Spleen (tissue), 11 donors: ENCODE results near the gene MCL1. TPM values are rescaled to one million over a fixed set of nuclear protein-coding genes. Genes with fewer than 3 reads are reported as not detected.
A peak's percentile ranks its signal among the peaks of the same experiment; 100 is the strongest.
"Not testable (repeated sequence)": the region's sequence is repeated elsewhere in the genome, so short reads cannot be mapped to it uniquely, and the experiment has no call there.

Experiments
- DNase-seq: peaks from one replicate; pipeline ENCODE4 v3.0.0-alpha.2; 2020
- H3K27ac ChIP-seq, 8 donors: fragments of 200-600 bp; sonication (generic) in 7 of 8; 1 replicate in 4 of 8; 2 replicates in 4 of 8; pipeline versions ENCODE4 v1.5.0 to v1.8.0; 2016 to 2021; ENCODE audit warnings: inconsistent platforms in 4 of 8, mild to moderate bottlenecking in 4 of 8, moderate library complexity in 1 of 8
- H3K27me3 ChIP-seq, 7 donors: fragments of 200-600 bp; sonication (generic) in 6 of 7; replicated peaks in 1 of 7; 1 replicate in 4 of 7; 2 replicates in 3 of 7; pipeline versions ENCODE4 v1.5.0 to v1.8.0; 2016 to 2021; ENCODE audit warnings: inconsistent platforms in 3 of 7, mild to moderate bottlenecking in 1 of 7
- H3K36me3 ChIP-seq, 6 donors: fragments of 200-600 bp; sonication (generic) in 5 of 6; 1 replicate in 4 of 6; 2 replicates in 2 of 6; pipeline versions ENCODE4 v1.5.0 to v1.8.0; 2016 to 2021; ENCODE audit warnings: inconsistent platforms in 2 of 6
- H3K4me1 ChIP-seq, 6 donors: fragments of 200-600 bp; sonication (generic) in 5 of 6; 1 replicate in 3 of 6; 2 replicates in 3 of 6; pipeline versions ENCODE4 v1.5.0 to v1.8.0; 2016 to 2021; ENCODE audit warnings: inconsistent platforms in 3 of 6
- H3K4me3 ChIP-seq, 8 donors: fragments of 200-600 bp; sonication (generic) in 7 of 8; 1 replicate in 4 of 8; 2 replicates in 4 of 8; pipeline versions ENCODE4 v1.5.0 to v1.8.0; 2016 to 2021; ENCODE audit warnings: inconsistent platforms in 4 of 8, mild to moderate bottlenecking in 4 of 8, moderate library complexity in 2 of 8
- H3K9me3 ChIP-seq, 8 donors: fragments of 200-600 bp; sonication (generic) in 7 of 8; 1 replicate in 4 of 8; 2 replicates in 4 of 8; pipeline versions ENCODE4 v1.5.0 to v1.8.0; 2016 to 2021; ENCODE audit warnings: inconsistent platforms in 4 of 8
- POLR2A ChIP-seq, 3 donors: fragments of 450-650 bp; IDR thresholded peaks; one replicate each; pipeline ENCODE4 v1.5.1; 2017; ENCODE audit warnings: antibody characterized with exemption in 3 of 3, mild to moderate bottlenecking in 1 of 3
- POLR2AphosphoS5 ChIP-seq, 3 donors: sonication (generic); formaldehyde crosslinking; IDR thresholded peaks; one replicate each; pipeline ENCODE4 v1.5.1; 2017; ENCODE audit warnings: antibody characterized with exemption in 3 of 3
- WGBS, 5 donors: extraction: QIAGEN DNeasy Blood & Tissue Kit in 3 of 5; methylation state at CpG; one replicate each; pipeline versions ENCODE4 v1.1.5 to v1.1.7; 2013 to 2018; 5-methylcytosine and 5-hydroxymethylcytosine counted together
- intact Hi-C: fragments of 100-400 bp; cut with DNase I; formaldehyde crosslinking; loops from one replicate; pipeline ENCODE4 v1.15.0; 2023; ENCODE audit warnings: low total_unique reads
- polyA plus RNA-seq, 3 donors: library from polyadenylated mRNA; stranded (reverse); fragments of 200-250 nt; gene quantifications; one replicate each; pipeline ENCODE4 v1.2.1, GENCODE V29; 2013
- total RNA-seq, 7 donors: library from RNA; depleted of rRNA in 3 of 7; stranded (reverse); fragments of >200 nt in 3 of 7; fragmentation: NEBNext Ultra II Directional in 4 of 7; extraction: Animal tissue kit (Norgen Biotek cat#: 25700) in 4 of 7; gene quantifications; one replicate each; pipeline versions ENCODE4 v1.1.0 to v1.2.1, GENCODE V29; 2016 to 2021
- TF ChIP-seq, protein P1 (sequence below), 11 experiments: fragments of 200-600 bp in 7 of 11; fragments of 450-650 bp in 4 of 11; sonication (generic) in 4 of 11; IDR thresholded peaks in 8 of 11; conservative IDR thresholded peaks in 3 of 11; 1 replicate in 7 of 11; 2 replicates in 4 of 11; pipeline versions ENCODE4 v1.4.0 to v1.8.0; 2016 to 2021; ENCODE audit warnings: antibody characterized with exemption in 11 of 11, inconsistent platforms in 4 of 11, mild to moderate bottlenecking in 1 of 11
- donor health status: healthy with polysubstance abuse.
- donor health status: DM: no; HTN: no; CAD: no; lungs with moderate emphysema.
- donor health status: DM: no; HTN: no; CAD: no.
- donor health status: Bipolar disorder and iron deficiency.
- donor health status: healthy.
- donor health status: DM: no; HTN: no; CAD: no.
- donor health status: DM: yes; HTN: yes; CAD: no.

Gene MCL1
- total and polyA plus RNA-seq, 10 donors = 75.8 to 435 (median 299) TPM

DNA sequence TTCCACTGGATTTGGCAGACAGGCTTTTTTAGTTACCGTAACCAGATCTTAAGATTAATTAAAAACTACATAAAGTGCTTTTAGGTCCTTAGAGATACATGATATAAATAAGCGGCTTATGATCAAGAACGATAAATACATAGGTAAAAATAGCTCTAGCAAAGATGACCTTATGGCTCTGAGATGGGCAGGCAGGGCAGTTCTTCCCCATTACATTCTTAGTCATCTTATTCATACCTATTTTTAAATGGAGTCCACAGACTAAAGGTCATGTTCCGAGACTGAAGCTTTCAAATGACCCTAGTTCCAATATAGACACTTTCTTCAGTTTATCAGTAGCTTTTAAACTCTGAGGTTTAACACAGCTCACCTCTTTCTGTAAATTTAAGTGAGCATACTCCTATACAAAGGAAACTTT lies 4.3 kb downstream of the MCL1 start:
- Histone ChIP-seq H3K27ac (peak overlapping the region; percentile 10 to 100 (median 100)), H3K4me1 (peaks cover 60 to 81% (median 67%) of the 10 kb centered on the region in 6 donors), H3K4me3 (peak overlapping the region; percentile 70 to 96 (median 84)), H3K27me3 (no peaks in the 10 kb centered on the region), H3K36me3 (peaks cover 0 to 84% (median 61%) of the 10 kb centered on the region in 6 donors), H3K9me3 (no peaks in the 10 kb centered on the region)
- intact Hi-C loops = no loop called here
- 34 to 53% (median 43%) methylated on average over 4 of the region's 4 CpGs for WGBS, 5 donors
- DNase-seq = no peak
- no peak for TF ChIP-seq POLR2AphosphoS5 (IDR thresholded peaks at IDR 0.05)
- no peak for TF ChIP-seq POLR2A (IDR thresholded peaks at IDR 0.05)

DNA sequence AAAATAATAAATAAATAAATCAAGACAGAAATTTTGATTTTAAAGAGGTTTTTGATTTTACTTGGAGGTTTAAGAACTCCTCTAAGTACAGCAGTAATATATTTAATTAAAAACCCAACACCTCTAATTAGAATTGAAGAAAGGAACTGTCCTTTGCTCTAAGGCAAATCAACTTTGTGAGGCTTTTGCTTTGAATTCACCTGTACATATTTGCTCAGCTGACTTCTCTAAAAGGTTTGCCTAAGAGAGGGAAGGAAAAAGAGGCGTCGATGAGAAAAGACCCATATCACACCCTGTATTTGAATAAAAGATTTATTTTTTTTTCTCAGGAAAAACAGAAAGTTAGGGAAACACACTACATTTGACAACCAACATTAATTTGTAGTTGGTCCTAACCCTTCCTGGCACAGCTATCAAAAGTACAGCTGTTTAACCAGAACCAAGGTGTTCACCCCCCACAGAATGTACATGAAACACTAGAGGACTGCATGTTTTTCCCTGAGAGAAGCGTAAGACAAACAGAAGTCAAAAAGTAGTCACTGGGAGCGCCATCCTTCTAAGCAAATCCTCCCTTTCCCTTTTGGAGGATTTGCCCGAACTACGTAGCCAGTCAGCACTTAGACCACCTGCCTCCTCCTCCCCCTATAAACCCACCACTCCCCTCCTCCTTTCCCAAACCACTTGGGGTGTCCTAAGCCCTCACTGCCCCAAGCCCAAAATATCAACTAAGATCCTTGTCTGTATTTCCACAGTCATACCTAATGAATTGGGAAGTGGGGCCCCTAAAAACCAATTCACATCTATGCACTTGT lies 4.9 kb downstream of the MCL1 start:
- 33 to 59% (median 50%) methylated on average over 6 of the region's 6 CpGs for WGBS, 5 donors
- Histone ChIP-seq H3K36me3 (peaks cover 0 to 90% (median 62%) of the 10 kb centered on the region in 6 donors), H3K27me3 (no peaks in the 10 kb centered on the region), H3K9me3 (no peaks in the 10 kb centered on the region), H3K4me1 (peaks cover 65 to 82% (median 69%) of the 10 kb centered on the region in 6 donors), H3K27ac (peak overlapping the region; percentile 10 to 100 (median 100)), H3K4me3 (peak overlapping the region; percentile 70 to 96 (median 84))
- TF ChIP-seq POLR2AphosphoS5 (IDR thresholded peaks at IDR 0.05) = peak in 1 of 3 donors; percentile 77
- no peak for TF ChIP-seq POLR2A (IDR thresholded peaks at IDR 0.05)
- TF ChIP-seq, protein P1, sequence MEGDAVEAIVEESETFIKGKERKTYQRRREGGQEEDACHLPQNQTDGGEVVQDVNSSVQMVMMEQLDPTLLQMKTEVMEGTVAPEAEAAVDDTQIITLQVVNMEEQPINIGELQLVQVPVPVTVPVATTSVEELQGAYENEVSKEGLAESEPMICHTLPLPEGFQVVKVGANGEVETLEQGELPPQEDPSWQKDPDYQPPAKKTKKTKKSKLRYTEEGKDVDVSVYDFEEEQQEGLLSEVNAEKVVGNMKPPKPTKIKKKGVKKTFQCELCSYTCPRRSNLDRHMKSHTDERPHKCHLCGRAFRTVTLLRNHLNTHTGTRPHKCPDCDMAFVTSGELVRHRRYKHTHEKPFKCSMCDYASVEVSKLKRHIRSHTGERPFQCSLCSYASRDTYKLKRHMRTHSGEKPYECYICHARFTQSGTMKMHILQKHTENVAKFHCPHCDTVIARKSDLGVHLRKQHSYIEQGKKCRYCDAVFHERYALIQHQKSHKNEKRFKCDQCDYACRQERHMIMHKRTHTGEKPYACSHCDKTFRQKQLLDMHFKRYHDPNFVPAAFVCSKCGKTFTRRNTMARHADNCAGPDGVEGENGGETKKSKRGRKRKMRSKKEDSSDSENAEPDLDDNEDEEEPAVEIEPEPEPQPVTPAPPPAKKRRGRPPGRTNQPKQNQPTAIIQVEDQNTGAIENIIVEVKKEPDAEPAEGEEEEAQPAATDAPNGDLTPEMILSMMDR (IDR thresholded peaks at IDR 0.05 in 8 of 11, conservative IDR thresholded peaks at IDR 0.05 in 3 of 11) = no peak
- no peak for DNase-seq
- intact Hi-C loops = no loop called here

DNA sequence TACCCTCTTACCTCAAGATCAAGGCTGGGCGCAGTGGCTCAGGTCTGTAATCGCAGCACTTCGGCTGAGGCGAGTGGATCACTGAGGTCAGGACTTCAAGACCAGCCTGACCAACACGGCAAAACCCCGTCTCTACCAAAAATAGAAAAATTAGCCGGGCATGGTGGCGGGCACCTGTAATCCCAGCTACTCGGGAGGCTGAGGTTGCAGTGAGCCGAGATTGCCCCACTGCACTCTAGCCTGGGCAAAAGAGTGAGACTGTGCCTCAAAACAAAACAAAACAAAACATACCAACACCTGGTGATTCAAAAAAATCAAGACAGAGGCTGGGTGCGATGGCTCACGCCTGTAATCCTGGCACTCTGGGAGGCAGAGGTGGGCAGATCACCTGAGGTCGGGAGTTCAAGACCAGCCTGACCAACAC lies 5.8 kb downstream of the MCL1 start:
- intact Hi-C loops, H3K27me3 ChIP-seq, H3K9me3 ChIP-seq: not testable (repeated sequence)
- H3K36me3 ChIP-seq = peaks cover 0 to 98% (median 62%) of the 10 kb centered on the region in 6 donors
- peak overlapping the region; percentile 68 to 100 (median 100) for H3K27ac ChIP-seq
- H3K4me3 ChIP-seq = peak overlapping the region; percentile 3 to 96 (median 82)
- peak; percentile 61 to 85 (median 63) for TF ChIP-seq POLR2AphosphoS5 (IDR thresholded peaks at IDR 0.05)
- DNase-seq = peak; percentile 76
- WGBS, 5 donors = 58 to 80% (median 66%) methylated on average over 13 of the region's 13 CpGs
- H3K4me1 ChIP-seq = peaks cover 72 to 90% (median 76%) of the 10 kb centered on the region in 6 donors

DNA sequence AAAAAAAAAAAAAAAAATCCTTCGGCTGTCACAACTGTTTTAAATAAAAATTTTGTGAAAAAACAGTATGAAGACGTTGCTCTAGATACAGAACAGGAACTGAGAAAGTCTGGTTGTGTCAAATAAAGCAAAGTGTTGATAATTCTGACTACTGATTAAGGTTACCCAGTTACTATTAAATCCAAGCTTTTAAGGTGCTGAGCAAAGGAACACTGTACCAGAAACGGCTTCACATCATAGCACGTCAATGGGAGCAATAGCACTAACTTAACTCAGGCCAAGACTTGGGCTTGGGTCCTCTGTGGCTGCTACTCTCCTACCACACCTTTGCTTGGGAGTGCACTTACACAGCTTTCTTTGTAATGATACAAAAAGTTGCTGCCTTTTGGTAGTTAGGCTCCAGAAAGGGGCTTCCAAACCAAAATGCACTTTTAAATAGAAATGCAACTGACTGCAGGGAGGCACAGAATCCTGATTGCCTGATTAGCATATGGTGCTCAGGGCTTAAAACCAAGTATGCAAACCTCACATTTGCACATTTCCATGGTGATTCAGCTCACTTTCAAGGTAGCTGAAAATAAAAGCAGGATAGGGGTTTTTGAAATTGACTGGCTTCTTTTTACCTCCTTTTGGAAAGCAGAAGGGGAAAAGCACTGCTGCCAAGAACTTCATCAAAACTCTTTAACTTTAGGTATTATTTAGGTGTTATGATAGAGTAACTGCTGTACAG lies 6.3 kb downstream of the MCL1 start:
- intact Hi-C loops = no loop called here
- H3K36me3 ChIP-seq = peaks cover 0 to 94% (median 62%) of the 10 kb centered on the region in 6 donors
- DNase-seq = peak; percentile 3
- WGBS, 5 donors = 28 to 57% (median 40%) methylated on average over 4 of the region's 4 CpGs
- peaks cover 77 to 96% (median 82%) of the 10 kb centered on the region in 6 donors for H3K4me1 ChIP-seq
- peak overlapping the region; percentile 68 to 100 (median 100) for H3K27ac ChIP-seq
- H3K27me3 ChIP-seq = no peaks in the 10 kb centered on the region
- TF ChIP-seq POLR2A (IDR thresholded peaks at IDR 0.05) (no peak), POLR2AphosphoS5 (IDR thresholded peaks at IDR 0.05) (peak in 1 of 3 donors; percentile 81)
- H3K9me3 ChIP-seq = no peaks in the 10 kb centered on the region
- H3K4me3 ChIP-seq = peak overlapping the region in 7 of 8 donors; percentile 3 to 96 (median 81)

DNA sequence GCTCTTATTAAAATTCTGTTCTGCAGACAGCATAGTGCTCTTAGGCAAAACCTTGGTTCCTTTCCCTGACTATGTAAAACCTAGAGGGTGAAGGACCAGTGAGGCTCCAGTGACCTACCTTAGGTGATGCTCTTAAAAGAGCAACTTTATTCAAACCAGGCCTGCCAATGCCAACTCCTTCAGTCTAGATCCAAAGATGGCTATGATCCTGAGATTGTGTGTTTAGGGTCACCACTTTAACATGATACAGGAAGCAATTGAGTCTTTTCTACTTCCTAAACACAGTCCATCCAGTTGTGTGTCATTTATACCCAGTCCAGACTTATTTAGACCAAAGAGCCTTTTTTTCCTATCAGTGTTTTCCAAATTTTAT lies 10.8 kb downstream of the MCL1 start:
- Histone ChIP-seq H3K36me3 (peaks cover 0 to 49% (median 28%) of the 10 kb centered on the region in 6 donors), H3K27ac (peak overlapping the region; percentile 93 to 100 (median 100)), H3K4me3 (peak overlapping the region in 6 of 8 donors; percentile 8 to 70 (median 36)), H3K9me3 (no peaks in the 10 kb centered on the region), H3K4me1 (peaks cover 91 to 100% (median 100%) of the 10 kb centered on the region in 6 donors), H3K27me3 (no peaks in the 10 kb centered on the region)
- intact Hi-C loops = no loop called here
- no peak for TF ChIP-seq POLR2AphosphoS5 (IDR thresholded peaks at IDR 0.05)
- DNase-seq = no peak
